Heart left ventricle (tissue), 16 donors: ENCODE results near the gene KCNK6. TPM values are rescaled to one million over a fixed set of nuclear protein-coding genes. Genes with fewer than 3 reads are reported as not detected.

ENCODE experiments used
- ATAC-seq, 4 donors: fragments of 200-7000 bp; cut with Tn5 transposase; one replicate each; pipeline ENCODE4 v1.9.1; 2020 to 2022; ENCODE audit warnings: moderate library complexity in 4 of 4, mild to moderate bottlenecking in 3 of 4, moderate number of reproducible peaks in 1 of 4
- DNase-seq, 5 donors: peaks; one replicate each; pipeline ENCODE4 v3.0.0-alpha.2; 2020
- H3K27ac ChIP-seq, 12 donors: fragments of 200-600 bp; sonication (generic) in 4 of 12; one replicate each; pipeline versions ENCODE4 v1.5.0 to v1.8.0; 2016 to 2022; ENCODE audit warnings: mild to moderate bottlenecking in 2 of 12
- H3K27me3 ChIP-seq, 9 donors: fragments of 200-600 bp; sonication (generic) in 2 of 9; one replicate each; pipeline versions ENCODE4 v1.5.1 to v1.8.0; 2016 to 2022; ENCODE audit warnings: mild to moderate bottlenecking in 3 of 9
- H3K36me3 ChIP-seq, 9 donors: fragments of 200-600 bp; sonication (generic) in 2 of 9; one replicate each; pipeline versions ENCODE4 v1.5.0 to v1.8.0; 2018 to 2022; ENCODE audit warnings: mild to moderate bottlenecking in 2 of 9
- H3K4me1 ChIP-seq, 12 donors: fragments of 200-600 bp; sonication (generic) in 4 of 12; one replicate each; pipeline versions ENCODE4 v1.5.0 to v1.8.0; 2016 to 2022; ENCODE audit warnings: mild to moderate bottlenecking in 3 of 12
- H3K4me3 ChIP-seq, 12 donors: fragments of 200-600 bp; sonication (generic) in 4 of 12; one replicate each; pipeline versions ENCODE4 v1.5.0 to v1.8.0; 2017 to 2022; ENCODE audit warnings: mild to moderate bottlenecking in 9 of 12, moderate library complexity in 4 of 12
- H3K9me3 ChIP-seq, 12 donors: fragments of 200-600 bp; sonication (generic) in 4 of 12; one replicate each; pipeline versions ENCODE4 v1.5.0 to v1.8.0; 2016 to 2022; ENCODE audit warnings: mild to moderate bottlenecking in 1 of 12
- POLR2A ChIP-seq, 2 donors: fragments of 450-650 bp; IDR thresholded peaks; one replicate each; pipeline ENCODE4 v1.6.1; 2017; ENCODE audit warnings: antibody characterized with exemption in 2 of 2, mild to moderate bottlenecking in 2 of 2, moderate library complexity in 2 of 2
- WGBS, 4 donors: extraction: QIAGEN DNeasy Blood & Tissue Kit in 2 of 4; methylation state at CpG; one replicate each; pipeline versions ENCODE4 v1.1.5 to v1.1.7; 2013 to 2018; 5-methylcytosine and 5-hydroxymethylcytosine counted together
- intact Hi-C, 10 donors: fragments of 100-400 bp; cut with DNase I; formaldehyde crosslinking; loops; one replicate each; pipeline versions ENCODE4 v1.11.1 to v1.14.2; 2022
- polyA plus RNA-seq, 2 donors: library from polyadenylated mRNA; stranded (reverse); fragments of 200-250 nt; gene quantifications; one replicate each; pipeline ENCODE4 v1.2.3, GENCODE V29; 2013
- total RNA-seq, 9 donors: library from RNA; depleted of rRNA in 2 of 9; stranded (reverse); fragments of >200 nt in 2 of 9; fragmentation: NEBNext Ultra II Directional in 3 of 9; extraction: Animal tissue kit (Norgen Biotek cat#: 25700) in 3 of 9; gene quantifications; one replicate each; pipeline versions ENCODE4 v1.1.0 to v1.2.4, GENCODE V29; 2016 to 2023
- TF ChIP-seq, protein P1 (sequence below), 12 donors: fragments of 200-600 bp; sonication (generic) in 4 of 12; IDR thresholded peaks; one replicate each; pipeline versions ENCODE4 v1.5.0 to v1.8.0; 2018 to 2022; ENCODE audit warnings: antibody characterized with exemption in 12 of 12, mild to moderate bottlenecking in 5 of 12
- donor health status: ischemic (EF 13 %, LVEDD 7.1; RV severe dilation, severe dysfunction).
- donor health status: healthy with polysubstance abuse.
- donor health status: DM: no; HTN: yes; CAD: no.
- donor health status: DM: no; HTN: no; CAD: no.
- donor health status: ischemic (EF 25% LVEDD 6.9; RV normal size, moderate dysfunction).
- donor health status: ischemic (EF 25% LVEDD 5.7; RV mildly dilated, moderate dysfunction).
- donor health status: healthy.
- donor health status: DM: yes; HTN: yes; CAD: no.
- donor health status: ischemic (EF 35%, LVEDD 5.7; RV mildly dilated, moderate dysfunction).
- donor health status: nonischemic (EF 11% LVEDD 7.7; RV severe dilation, severe dysfunction).
- donor health status: DM: yes; HTN: yes; CAD: no.
- donor health status: PGD.
- donor health status: ischemic (EF 29% LVEDD 5.4; RV normal size, mild dysfunction).
- donor health status: nonischemic (EF 23%, LVEDD 6.1; RV moderate dilation, normal function).

The KCNK6 gene
- total and polyA plus RNA-seq, 11 donors: 3.1 to 23.6 (median 6.7) TPM

DNA sequence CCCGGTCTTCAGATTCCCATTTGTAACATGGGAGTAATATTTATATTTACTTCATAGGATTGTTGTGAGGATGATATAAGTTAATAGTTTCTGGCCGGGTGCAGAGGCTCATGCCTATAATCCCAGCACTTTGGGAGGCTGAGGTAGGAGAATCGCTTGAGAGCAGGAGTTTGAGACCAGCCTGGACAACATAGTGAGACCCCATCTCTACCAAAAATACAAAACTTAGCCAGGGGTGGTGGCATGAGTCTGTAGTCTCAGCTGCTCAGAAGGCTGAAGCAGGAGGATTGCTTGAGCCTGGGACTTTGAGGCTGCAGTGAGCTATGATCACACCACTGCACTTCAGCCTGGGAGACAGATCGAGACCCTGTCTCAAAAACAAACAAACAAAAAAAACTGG is 27.2 kb downstream of the KCNK6 start:
- 82 to 92% (median 90%) methylated on average over 4 of the region's 4 CpGs for WGBS, 4 donors
- no peaks in the 10 kb centered on the region for H3K4me1 ChIP-seq
- H3K36me3 ChIP-seq: peaks cover 0 to 4% (median 0%) of the 10 kb centered on the region in 9 donors
- H3K4me3 ChIP-seq: no peak overlapping the region
- H3K9me3 ChIP-seq: no peaks in the 10 kb centered on the region
- TF ChIP-seq POLR2A (IDR thresholded peaks at IDR 0.05): no peak
- intact Hi-C loops: no loop called here
- DNase-seq: no peak
- no peaks in the 10 kb centered on the region for H3K27me3 ChIP-seq
- ATAC-seq: no peak
- H3K27ac ChIP-seq: no peak overlapping the region

DNA sequence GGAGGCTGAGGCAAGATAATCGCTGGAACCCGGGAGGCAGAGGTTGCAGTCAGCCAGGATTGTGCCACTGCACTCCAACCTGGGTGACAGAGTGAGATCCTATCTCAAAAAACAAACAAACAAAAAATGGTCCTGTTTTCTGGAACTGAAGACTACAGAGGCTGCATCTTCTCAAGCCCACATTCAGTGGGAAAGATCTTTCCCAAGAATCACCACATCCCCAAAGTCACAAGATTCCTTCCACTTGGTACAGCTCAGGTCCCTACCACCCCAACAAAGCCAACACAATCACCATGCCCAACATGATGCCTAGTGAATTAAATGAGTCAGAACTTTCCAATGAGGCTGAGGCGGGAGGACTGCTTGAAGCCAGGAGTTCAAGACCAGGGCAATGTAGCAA is 31.2 kb downstream of the KCNK6 start:
- intact Hi-C loops: no loop called here
- no peak overlapping the region for H3K27ac ChIP-seq
- H3K9me3 ChIP-seq: no peaks in the 10 kb centered on the region
- H3K4me3 ChIP-seq: no peak overlapping the region
- H3K4me1 ChIP-seq: no peaks in the 10 kb centered on the region
- 74 to 79% (median 78%) methylated on average over 3 of the region's 3 CpGs for WGBS, 4 donors
- no peak for ATAC-seq
- H3K27me3 ChIP-seq: peaks cover 0 to 9% (median 0%) of the 10 kb centered on the region in 9 donors
- no peak for DNase-seq
- TF ChIP-seq, protein P1, sequence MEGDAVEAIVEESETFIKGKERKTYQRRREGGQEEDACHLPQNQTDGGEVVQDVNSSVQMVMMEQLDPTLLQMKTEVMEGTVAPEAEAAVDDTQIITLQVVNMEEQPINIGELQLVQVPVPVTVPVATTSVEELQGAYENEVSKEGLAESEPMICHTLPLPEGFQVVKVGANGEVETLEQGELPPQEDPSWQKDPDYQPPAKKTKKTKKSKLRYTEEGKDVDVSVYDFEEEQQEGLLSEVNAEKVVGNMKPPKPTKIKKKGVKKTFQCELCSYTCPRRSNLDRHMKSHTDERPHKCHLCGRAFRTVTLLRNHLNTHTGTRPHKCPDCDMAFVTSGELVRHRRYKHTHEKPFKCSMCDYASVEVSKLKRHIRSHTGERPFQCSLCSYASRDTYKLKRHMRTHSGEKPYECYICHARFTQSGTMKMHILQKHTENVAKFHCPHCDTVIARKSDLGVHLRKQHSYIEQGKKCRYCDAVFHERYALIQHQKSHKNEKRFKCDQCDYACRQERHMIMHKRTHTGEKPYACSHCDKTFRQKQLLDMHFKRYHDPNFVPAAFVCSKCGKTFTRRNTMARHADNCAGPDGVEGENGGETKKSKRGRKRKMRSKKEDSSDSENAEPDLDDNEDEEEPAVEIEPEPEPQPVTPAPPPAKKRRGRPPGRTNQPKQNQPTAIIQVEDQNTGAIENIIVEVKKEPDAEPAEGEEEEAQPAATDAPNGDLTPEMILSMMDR (IDR thresholded peaks at IDR 0.05): no peak
- no peak for TF ChIP-seq POLR2A (IDR thresholded peaks at IDR 0.05)
- H3K36me3 ChIP-seq: no peaks in the 10 kb centered on the region

DNA sequence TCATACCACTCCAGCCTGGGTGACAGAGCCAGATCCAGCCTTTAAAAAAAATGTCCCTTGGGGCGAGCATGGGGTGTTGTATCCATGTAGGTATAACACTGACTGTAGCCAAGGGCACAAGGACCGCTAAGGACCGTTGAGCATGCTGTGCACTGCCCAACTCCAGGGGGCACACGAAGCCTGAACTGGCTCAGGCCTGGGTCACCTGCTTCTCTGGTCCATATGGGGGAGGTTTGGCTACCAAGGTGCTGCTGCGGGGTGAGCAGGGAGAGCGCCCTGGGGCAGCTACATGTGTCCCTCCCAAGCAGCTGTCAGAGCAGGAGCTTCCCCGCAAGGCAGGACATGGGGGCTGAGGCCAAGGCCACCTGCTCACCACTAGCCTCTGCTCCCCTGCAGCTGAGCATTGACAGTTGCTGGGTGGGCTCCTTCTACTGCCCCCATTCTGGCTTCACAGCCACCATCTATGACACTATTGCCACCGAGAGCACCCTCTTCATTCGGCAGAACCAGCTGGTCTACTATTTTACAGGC is 32.3 kb downstream of the KCNK6 start:
- DNase-seq: no peak
- Histone ChIP-seq H3K36me3 (no peaks in the 10 kb centered on the region), H3K4me1 (no peaks in the 10 kb centered on the region), H3K27me3 (peaks cover 0 to 16% (median 1%) of the 10 kb centered on the region in 9 donors), H3K27ac (no peak overlapping the region), H3K4me3 (no peak overlapping the region), H3K9me3 (no peaks in the 10 kb centered on the region)
- 72 to 82% (median 77%) methylated on average over 7 to 9 of the region's 9 CpGs for WGBS, 4 donors
- intact Hi-C loops: no loop called here
- TF ChIP-seq POLR2A (IDR thresholded peaks at IDR 0.05): no peak
- TF ChIP-seq, protein P1 (IDR thresholded peaks at IDR 0.05): no peak
- ATAC-seq: peak in 1 of 4 donors; percentile 28

DNA sequence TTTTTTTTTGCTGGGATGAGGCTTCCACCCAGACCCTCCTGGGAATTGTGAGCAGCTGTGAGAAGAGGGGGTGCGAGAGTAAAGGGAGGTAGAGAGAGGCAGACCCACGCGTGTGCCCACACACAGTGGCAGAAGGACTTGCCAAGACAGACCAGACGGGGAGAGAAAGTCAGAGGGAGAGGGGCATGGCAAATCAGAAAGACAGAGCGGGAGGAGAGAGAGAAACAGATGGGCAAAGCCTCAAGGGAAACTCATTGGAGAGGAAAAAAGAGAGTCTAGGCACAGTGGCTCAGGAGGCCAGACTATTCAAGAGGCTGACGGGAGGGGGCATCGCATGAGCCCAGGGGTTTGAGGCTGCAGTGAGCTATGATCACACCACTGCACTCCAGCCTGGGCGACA is 33.0 kb downstream of the KCNK6 start:
- H3K4me3 ChIP-seq: no peak overlapping the region
- H3K36me3 ChIP-seq: no peaks in the 10 kb centered on the region
- no peak for TF ChIP-seq POLR2A (IDR thresholded peaks at IDR 0.05)
- TF ChIP-seq, protein P1 (IDR thresholded peaks at IDR 0.05): no peak
- peaks cover 0 to 19% (median 3%) of the 10 kb centered on the region in 9 donors for H3K27me3 ChIP-seq
- H3K4me1 ChIP-seq: no peaks in the 10 kb centered on the region
- ATAC-seq (no peak), DNase-seq (no peak)
- no peak overlapping the region for H3K27ac ChIP-seq
- no peaks in the 10 kb centered on the region for H3K9me3 ChIP-seq
- intact Hi-C loops: no loop called here
- WGBS, 4 donors: 75 to 83% (median 76%) methylated on average over 8 of the region's 8 CpGs
